ENCODE results near the gene IGSF9B.

IGSF9B gene

GRCh38 chr11:133982151-133982550, 25.4 kb upstream of the IGSF9B start:
- DNase-seq (ENCODE audit: insufficient read length) (no peak), FAIRE-seq (no peak)
- TF ChIP-seq POLR2AphosphoS5 (IDR thresholded peaks at IDR 0.05; ENCODE audit: low read depth, low read length) (no peak), TAF1 (IDR thresholded peaks at IDR 0.05; ENCODE audit: borderline replicate concordance, low read depth, low read length) (no peak), POLR2A (IDR thresholded peaks at IDR 0.05; ENCODE audit: low read depth, low read length) (no peak)

GRCh38 chr11:133981156-133981555, 24.4 kb upstream of the IGSF9B start:
- TF ChIP-seq POLR2A (IDR thresholded peaks at IDR 0.05; ENCODE audit: low read depth, low read length) (no peak), TAF1 (IDR thresholded peaks at IDR 0.05; ENCODE audit: borderline replicate concordance, low read depth, low read length) (no peak), POLR2AphosphoS5 (IDR thresholded peaks at IDR 0.05; ENCODE audit: low read depth, low read length) (no peak)
- no peak for FAIRE-seq
- no peak for DNase-seq (ENCODE audit: insufficient read length)

GRCh38 chr11:133980665-133981064, 23.9 kb upstream of the IGSF9B start:
- DNase-seq (ENCODE audit: insufficient read length) (no peak), FAIRE-seq (no peak)
- no peak for TF ChIP-seq POLR2AphosphoS5 (IDR thresholded peaks at IDR 0.05; ENCODE audit: low read depth, low read length)
- TF ChIP-seq POLR2A (IDR thresholded peaks at IDR 0.05; ENCODE audit: low read depth, low read length) = no peak
- no peak for TF ChIP-seq TAF1 (IDR thresholded peaks at IDR 0.05; ENCODE audit: borderline replicate concordance, low read depth, low read length)

- FAIRE-seq = no peak
- TF ChIP-seq POLR2A (IDR thresholded peaks at IDR 0.05; ENCODE audit: low read depth, low read length) (no peak), POLR2AphosphoS5 (IDR thresholded peaks at IDR 0.05; ENCODE audit: low read depth, low read length) (no peak), TAF1 (IDR thresholded peaks at IDR 0.05; ENCODE audit: borderline replicate concordance, low read depth, low read length) (no peak)
- no peak for DNase-seq (ENCODE audit: insufficient read length)
These were observed 22.0 kb upstream of the IGSF9B start for GRCh38 chr11:133978794-133979193.

- DNase-seq (ENCODE audit: insufficient read length) (peak; percentile 70), FAIRE-seq (peak; percentile 97)
- TF ChIP-seq POLR2AphosphoS5 (IDR thresholded peaks at IDR 0.05; ENCODE audit: low read depth, low read length) (no peak), TAF1 (IDR thresholded peaks at IDR 0.05; ENCODE audit: borderline replicate concordance, low read depth, low read length) (no peak), POLR2A (IDR thresholded peaks at IDR 0.05; ENCODE audit: low read depth, low read length) (no peak)
These were observed 20.4 kb upstream of the IGSF9B start for GRCh38 chr11:133977067-133977677.

- DNase-seq (ENCODE audit: insufficient read length) (no peak), FAIRE-seq (no peak)
- TF ChIP-seq TAF1 (IDR thresholded peaks at IDR 0.05; ENCODE audit: borderline replicate concordance, low read depth, low read length) = no peak
- TF ChIP-seq POLR2AphosphoS5 (IDR thresholded peaks at IDR 0.05; ENCODE audit: low read depth, low read length) = no peak
- no peak for TF ChIP-seq POLR2A (IDR thresholded peaks at IDR 0.05; ENCODE audit: low read depth, low read length)
These were observed 18.7 kb upstream of the IGSF9B start for GRCh38 chr11:133975488-133975849.

- TF ChIP-seq POLR2A (IDR thresholded peaks at IDR 0.05; ENCODE audit: low read depth, low read length) (no peak), POLR2AphosphoS5 (IDR thresholded peaks at IDR 0.05; ENCODE audit: low read depth, low read length) (no peak), TAF1 (IDR thresholded peaks at IDR 0.05; ENCODE audit: borderline replicate concordance, low read depth, low read length) (no peak)
- DNase-seq (ENCODE audit: insufficient read length) = no peak
- no peak for FAIRE-seq
These were observed 18.2 kb upstream of the IGSF9B start for GRCh38 chr11:133974836-133975487.

GRCh38 chr11:133971881-133972280, 15.1 kb upstream of the IGSF9B start:
- FAIRE-seq (no peak), DNase-seq (ENCODE audit: insufficient read length) (no peak)
- TF ChIP-seq TAF1 (IDR thresholded peaks at IDR 0.05; ENCODE audit: borderline replicate concordance, low read depth, low read length) = no peak
- no peak for TF ChIP-seq POLR2AphosphoS5 (IDR thresholded peaks at IDR 0.05; ENCODE audit: low read depth, low read length)
- TF ChIP-seq POLR2A (IDR thresholded peaks at IDR 0.05; ENCODE audit: low read depth, low read length) = no peak

GRCh38 chr11:133969112-133969511, 12.3 kb upstream of the IGSF9B start:
- FAIRE-seq (no peak), DNase-seq (ENCODE audit: insufficient read length) (no peak)
- TF ChIP-seq POLR2A (IDR thresholded peaks at IDR 0.05; ENCODE audit: low read depth, low read length) = no peak
- TF ChIP-seq POLR2AphosphoS5 (IDR thresholded peaks at IDR 0.05; ENCODE audit: low read depth, low read length) = no peak
- no peak for TF ChIP-seq TAF1 (IDR thresholded peaks at IDR 0.05; ENCODE audit: borderline replicate concordance, low read depth, low read length)

- FAIRE-seq = no peak
- no peak for DNase-seq (ENCODE audit: insufficient read length)
- no peak for TF ChIP-seq POLR2A (IDR thresholded peaks at IDR 0.05; ENCODE audit: low read depth, low read length)
- no peak for TF ChIP-seq TAF1 (IDR thresholded peaks at IDR 0.05; ENCODE audit: borderline replicate concordance, low read depth, low read length)
- no peak for TF ChIP-seq POLR2AphosphoS5 (IDR thresholded peaks at IDR 0.05; ENCODE audit: low read depth, low read length)
These were observed 11.5 kb upstream of the IGSF9B start for GRCh38 chr11:133968300-133968699.

- TF ChIP-seq POLR2A (IDR thresholded peaks at IDR 0.05; ENCODE audit: low read depth, low read length) (no peak), POLR2AphosphoS5 (IDR thresholded peaks at IDR 0.05; ENCODE audit: low read depth, low read length) (no peak), TAF1 (IDR thresholded peaks at IDR 0.05; ENCODE audit: borderline replicate concordance, low read depth, low read length) (no peak)
- DNase-seq (ENCODE audit: insufficient read length) (no peak), FAIRE-seq (peak; percentile 65)
These were observed 11.0 kb upstream of the IGSF9B start for GRCh38 chr11:133967599-133968238.
